Transverse colon (tissue), 4 donors: ENCODE measurements around the gene CYBC1.

Experiments used
- EP300 ChIP-seq: sonication (generic); formaldehyde crosslinking; IDR thresholded peaks from one replicate; pipeline ENCODE4 v1.6.1; 2017; ENCODE audit warnings: antibody characterized with exemption, low read depth
- POLR2AphosphoS5 ChIP-seq, 3 donors: sonication (generic); formaldehyde crosslinking; IDR thresholded peaks; one replicate each; pipeline ENCODE4 v1.6.1; 2016; ENCODE audit warnings: antibody characterized with exemption in 3 of 3
- TF ChIP-seq, protein P1 (sequence below), 5 experiments: fragments of 200-600 bp in 3 of 5; fragments of 450-650 bp in 2 of 5; sonication (generic) in 3 of 5; IDR thresholded peaks; 1 replicate in 2 of 5; 2 replicates in 3 of 5; pipeline ENCODE4 v1.5.1; 2016 to 2017; ENCODE audit warnings: antibody characterized with exemption in 5 of 5, inconsistent platforms in 3 of 5, mild to moderate bottlenecking in 2 of 5, moderate library complexity in 1 of 5

DNA sequence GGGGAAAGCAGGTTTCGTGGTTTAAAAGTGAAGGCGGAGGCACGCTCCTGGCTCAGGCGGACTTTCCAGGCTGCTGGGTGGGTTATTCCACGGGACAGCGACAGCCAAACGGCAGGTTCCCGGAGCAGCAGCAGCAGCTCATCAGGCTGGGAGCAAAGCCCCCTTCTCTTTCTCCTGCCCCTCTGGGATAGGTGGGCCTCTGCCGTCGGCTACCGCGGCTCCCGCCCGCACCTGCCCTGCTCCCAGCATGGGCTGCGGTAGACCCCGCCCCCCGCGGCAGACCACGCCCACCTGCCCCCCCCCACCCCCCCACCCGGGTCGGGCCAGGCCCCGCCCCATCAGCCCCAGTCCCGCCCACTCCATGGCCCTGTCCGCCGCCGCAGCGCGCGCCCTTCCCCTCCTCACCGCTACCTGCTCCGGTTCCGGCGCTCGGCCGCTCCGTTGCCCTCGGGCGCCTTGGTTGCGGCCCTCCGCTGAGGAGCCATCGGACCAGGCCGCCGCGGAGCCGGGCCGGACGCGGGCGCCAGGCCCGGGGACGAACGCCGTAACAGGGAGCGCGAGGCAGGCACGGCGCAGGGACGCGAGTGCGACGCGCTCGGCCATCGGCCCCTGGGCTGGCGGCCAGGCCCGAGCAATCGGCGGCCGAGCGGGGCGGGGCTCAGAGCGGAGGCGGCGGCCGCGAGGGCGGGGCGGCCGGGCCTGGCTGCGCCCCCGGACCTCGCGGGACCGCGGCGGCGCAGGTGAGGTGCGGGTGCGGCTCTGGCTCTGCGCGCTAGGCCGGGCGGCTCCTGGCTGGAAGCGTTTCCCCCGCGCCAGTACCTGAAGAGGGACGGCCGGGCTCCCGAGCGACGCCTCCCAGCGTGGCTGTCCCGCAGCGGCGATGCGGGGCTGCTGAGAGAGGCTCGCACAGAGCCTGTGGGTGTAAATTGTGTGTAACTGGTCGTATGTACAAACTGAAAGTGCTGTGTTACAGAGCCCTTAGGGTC is 32.3 kb downstream of the CYBC1 start, which contains the start of the genes HEXD and OGFOD3:
- TF ChIP-seq, protein P1, sequence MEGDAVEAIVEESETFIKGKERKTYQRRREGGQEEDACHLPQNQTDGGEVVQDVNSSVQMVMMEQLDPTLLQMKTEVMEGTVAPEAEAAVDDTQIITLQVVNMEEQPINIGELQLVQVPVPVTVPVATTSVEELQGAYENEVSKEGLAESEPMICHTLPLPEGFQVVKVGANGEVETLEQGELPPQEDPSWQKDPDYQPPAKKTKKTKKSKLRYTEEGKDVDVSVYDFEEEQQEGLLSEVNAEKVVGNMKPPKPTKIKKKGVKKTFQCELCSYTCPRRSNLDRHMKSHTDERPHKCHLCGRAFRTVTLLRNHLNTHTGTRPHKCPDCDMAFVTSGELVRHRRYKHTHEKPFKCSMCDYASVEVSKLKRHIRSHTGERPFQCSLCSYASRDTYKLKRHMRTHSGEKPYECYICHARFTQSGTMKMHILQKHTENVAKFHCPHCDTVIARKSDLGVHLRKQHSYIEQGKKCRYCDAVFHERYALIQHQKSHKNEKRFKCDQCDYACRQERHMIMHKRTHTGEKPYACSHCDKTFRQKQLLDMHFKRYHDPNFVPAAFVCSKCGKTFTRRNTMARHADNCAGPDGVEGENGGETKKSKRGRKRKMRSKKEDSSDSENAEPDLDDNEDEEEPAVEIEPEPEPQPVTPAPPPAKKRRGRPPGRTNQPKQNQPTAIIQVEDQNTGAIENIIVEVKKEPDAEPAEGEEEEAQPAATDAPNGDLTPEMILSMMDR (IDR thresholded peaks at IDR 0.05), result peak in 2 of 5 experiments; percentile 1 to 22
- no peak for TF ChIP-seq EP300
- TF ChIP-seq POLR2AphosphoS5 (IDR thresholded peaks at IDR 0.05), result peak in 2 of 3 donors; percentile 54 to 63
